K562 (cell line): Measurements from ENCODE around the gene PEX7. TPM values are rescaled to one million over a fixed set of nuclear protein-coding genes. Genes with fewer than 3 reads are reported as not detected.

Experiments used
- DACH1 ChIP-seq: fragments of 450-650 bp; IDR thresholded peaks from 2 replicates; pipeline ENCODE4 v1.6.1; 2018; ENCODE audit not compliant: partially characterized antibody
- ESRRB ChIP-seq: fragments of 250-450 bp; sonication (Bioruptor Pico); IDR thresholded peaks from 2 replicates; pipeline ENCODE4 v1.5.0; 2020; ENCODE audit warnings: mild to moderate bottlenecking, moderate library complexity, borderline replicate concordance
- FOXJ3 ChIP-seq: sonication (generic); formaldehyde crosslinking; IDR thresholded peaks from 2 replicates; pipeline ENCODE4 v1.4.0; 2020; ENCODE audit warnings: mild to moderate bottlenecking, missing genetic modification reagents
- HDAC1 ChIP-seq, 2 experiments: fragments of 450-650 bp; IDR thresholded peaks; 2 replicates each; pipeline ENCODE4 v1.6.1; 2016 to 2017; ENCODE audit warnings: inconsistent platforms in 1 of 2, mild to moderate bottlenecking in 1 of 2, moderate library complexity in 1 of 2
- KLF13 ChIP-seq: fragments of 450-650 bp; IDR thresholded peaks from 2 replicates; pipeline ENCODE4 v1.6.1; 2016; ENCODE audit warnings: missing genetic modification characterization, low read depth, mild to moderate bottlenecking, missing compliant biosample characterization, moderate library complexity, borderline replicate concordance
- NELFE ChIP-seq: IDR thresholded peaks from 2 replicates; pipeline ENCODE4 v1.6.1; 2011; ENCODE audit warnings: mild to moderate bottlenecking; ENCODE audit not compliant: insufficient read depth, insufficient read length
- POLR3G ChIP-seq: IDR thresholded peaks from 2 replicates; pipeline ENCODE4 v1.6.1; 2011; ENCODE audit not compliant: insufficient read length, insufficient replicate concordance; ENCODE audit errors: extremely low read depth
- TCF7L2 ChIP-seq: fragments of 150-350 bp; IDR thresholded peaks from 2 replicates; pipeline ENCODE4 v1.6.1; 2016; ENCODE audit warnings: low read depth, mild to moderate bottlenecking, low read length, moderate library complexity
- ZFPM2 ChIP-seq: fragments of 250-450 bp; sonication (Bioruptor Pico); IDR thresholded peaks from 2 replicates; pipeline ENCODE4 v1.5.1; 2022; ENCODE audit warnings: mild to moderate bottlenecking
- ZNF24 ChIP-seq: fragments of 450-650 bp; IDR thresholded peaks from 2 replicates; pipeline ENCODE4 v1.6.1; 2016
- ZNF253 ChIP-seq: fragments of 250-450 bp; sonication (Bioruptor Pico); conservative IDR thresholded peaks from 2 replicates; pipeline ENCODE4 v1.6.1; 2021; ENCODE audit warnings: mild to moderate bottlenecking
- ZNF347 ChIP-seq: fragments of 450-650 bp; formaldehyde crosslinking; IDR thresholded peaks from 2 replicates; pipeline ENCODE4 v1.4.0; 2020; ENCODE audit warnings: low read depth, mild to moderate bottlenecking, moderate library complexity
- polyA plus RNA-seq, 8 experiments: library from polyadenylated mRNA; depleted of rRNA in 4 of 8; stranded (reverse) in 5 of 8; unstranded in 3 of 8; fragments of >200 nt; fragmentation: Nextera tagmentation in 2 of 8; fragmentation: Illumina TruSeq in 1 of 8; extraction: Ambion mirVana in 2 of 8; extraction: Trizol in 1 of 8; gene quantifications; 2 replicates each; pipeline versions ENCODE4 v1.2.1 to v1.2.3, GENCODE V29; 2011 to 2014; ENCODE audit warnings: inconsistent platforms in 1 of 8, missing spikeins in 1 of 8
- total RNA-seq, 7 experiments: library from RNA; depleted of rRNA in 6 of 7; stranded (reverse); fragments of >200 nt in 6 of 7; fragmentation: Illumina TruSeq in 2 of 7; extraction: Trizol in 2 of 7; gene quantifications; 2 replicates each; pipeline versions ENCODE4 v1.2.1 to v1.2.3, GENCODE V29; 2011 to 2021; ENCODE audit warnings: low replicate concordance in 1 of 7
- TF ChIP-seq, protein P1 (sequence below), 2 experiments: fragments of 450-650 bp; IDR thresholded peaks; 2 replicates each; pipeline ENCODE4 v1.6.1; 2016
- TF ChIP-seq, protein P2 (sequence below): fragments of 250-450 bp; sonication (Bioruptor Pico); IDR thresholded peaks from 2 replicates; pipeline ENCODE4 v1.4.0; 2020; ENCODE audit warnings: mild to moderate bottlenecking, moderate library complexity, borderline replicate concordance
- TF ChIP-seq, protein P3 (sequence below): fragments of 250-450 bp; sonication (Bioruptor Pico); IDR thresholded peaks from 2 replicates; pipeline ENCODE4 v1.5.0; 2022; ENCODE audit warnings: mild to moderate bottlenecking
- TF ChIP-seq, protein P4 (sequence below), 3 experiments: IDR thresholded peaks in 2 of 3; conservative IDR thresholded peaks in 1 of 3; 2 replicates each; pipeline ENCODE4 v1.5.1; 2011 to 2012; ENCODE audit warnings: low read length in 3 of 3, mild to moderate bottlenecking in 3 of 3, control low read depth in 2 of 3, improper control_type of control experiment in 1 of 3, inconsistent platforms in 1 of 3, low read depth in 1 of 3, mixed read lengths in 1 of 3, moderate library complexity in 1 of 3; ENCODE audit not compliant: insufficient read depth in 2 of 3
- TF ChIP-seq, protein P5 (sequence below): fragments of 450-650 bp; IDR thresholded peaks from 2 replicates; pipeline ENCODE4 v1.6.1; 2016; ENCODE audit warnings: antibody characterized with exemption
- TF ChIP-seq, protein P6 (sequence below): sonication (generic); formaldehyde crosslinking; IDR thresholded peaks from 2 replicates; pipeline ENCODE4 v1.8.1; 2023; ENCODE audit warnings: mild to moderate bottlenecking, missing genetic modification reagents, moderate library complexity

The PEX7 gene
- total and polyA plus RNA-seq, 9 of the 15 experiments (the other 6 are each of a cell fraction or from before 2014, with no cell fraction given): 1.6 to 12.9 (median 9.1) TPM

DNA sequence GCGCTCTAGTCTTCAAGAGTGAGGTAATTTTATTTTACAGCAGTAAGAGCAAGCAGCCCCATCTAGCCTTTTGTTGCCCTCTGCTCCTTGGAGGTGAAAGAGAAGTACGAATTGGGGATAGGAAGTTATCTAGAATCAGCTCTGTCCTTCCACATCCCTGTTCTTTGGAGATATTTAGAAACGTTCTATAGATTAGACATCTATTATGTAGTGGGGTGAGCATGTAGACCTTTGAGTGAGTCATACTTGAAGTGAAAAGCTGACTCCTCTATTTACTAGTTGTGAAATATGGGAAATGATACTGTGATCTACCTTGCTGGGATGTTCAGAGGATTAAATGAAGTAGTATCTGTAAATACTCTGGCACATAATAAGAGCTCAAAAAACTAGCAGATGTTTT is 63.7 kb downstream of the PEX7 start (continued):
- TF ChIP-seq, protein P1, sequence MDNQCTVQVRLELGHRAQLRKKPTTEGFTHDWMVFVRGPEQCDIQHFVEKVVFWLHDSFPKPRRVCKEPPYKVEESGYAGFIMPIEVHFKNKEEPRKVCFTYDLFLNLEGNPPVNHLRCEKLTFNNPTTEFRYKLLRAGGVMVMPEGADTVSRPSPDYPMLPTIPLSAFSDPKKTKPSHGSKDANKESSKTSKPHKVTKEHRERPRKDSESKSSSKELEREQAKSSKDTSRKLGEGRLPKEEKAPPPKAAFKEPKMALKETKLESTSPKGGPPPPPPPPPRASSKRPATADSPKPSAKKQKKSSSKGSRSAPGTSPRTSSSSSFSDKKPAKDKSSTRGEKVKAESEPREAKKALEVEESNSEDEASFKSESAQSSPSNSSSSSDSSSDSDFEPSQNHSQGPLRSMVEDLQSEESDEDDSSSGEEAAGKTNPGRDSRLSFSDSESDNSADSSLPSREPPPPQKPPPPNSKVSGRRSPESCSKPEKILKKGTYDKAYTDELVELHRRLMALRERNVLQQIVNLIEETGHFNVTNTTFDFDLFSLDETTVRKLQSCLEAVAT (IDR thresholded peaks at IDR 0.05): no peak
- TF ChIP-seq ESRRB (CRISPR knock-in tag) (no peak), ZNF347 (no peak), NELFE (no peak), ZNF24 (no peak), TCF7L2 (no peak), POLR3G (no peak), FOXJ3 (no peak), ZFPM2 (CRISPR knock-in tag) (no peak), ZNF253 (CRISPR knock-in tag) (no peak), HDAC1 (IDR thresholded peaks at IDR 0.05) (no peak), DACH1 (no peak), KLF13 (tag) (no peak)
- TF ChIP-seq, protein P2, sequence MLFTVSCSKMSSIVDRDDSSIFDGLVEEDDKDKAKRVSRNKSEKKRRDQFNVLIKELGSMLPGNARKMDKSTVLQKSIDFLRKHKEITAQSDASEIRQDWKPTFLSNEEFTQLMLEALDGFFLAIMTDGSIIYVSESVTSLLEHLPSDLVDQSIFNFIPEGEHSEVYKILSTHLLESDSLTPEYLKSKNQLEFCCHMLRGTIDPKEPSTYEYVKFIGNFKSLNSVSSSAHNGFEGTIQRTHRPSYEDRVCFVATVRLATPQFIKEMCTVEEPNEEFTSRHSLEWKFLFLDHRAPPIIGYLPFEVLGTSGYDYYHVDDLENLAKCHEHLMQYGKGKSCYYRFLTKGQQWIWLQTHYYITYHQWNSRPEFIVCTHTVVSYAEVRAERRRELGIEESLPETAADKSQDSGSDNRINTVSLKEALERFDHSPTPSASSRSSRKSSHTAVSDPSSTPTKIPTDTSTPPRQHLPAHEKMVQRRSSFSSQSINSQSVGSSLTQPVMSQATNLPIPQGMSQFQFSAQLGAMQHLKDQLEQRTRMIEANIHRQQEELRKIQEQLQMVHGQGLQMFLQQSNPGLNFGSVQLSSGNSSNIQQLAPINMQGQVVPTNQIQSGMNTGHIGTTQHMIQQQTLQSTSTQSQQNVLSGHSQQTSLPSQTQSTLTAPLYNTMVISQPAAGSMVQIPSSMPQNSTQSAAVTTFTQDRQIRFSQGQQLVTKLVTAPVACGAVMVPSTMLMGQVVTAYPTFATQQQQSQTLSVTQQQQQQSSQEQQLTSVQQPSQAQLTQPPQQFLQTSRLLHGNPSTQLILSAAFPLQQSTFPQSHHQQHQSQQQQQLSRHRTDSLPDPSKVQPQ (CRISPR knock-in tag): no peak
- TF ChIP-seq, protein P3, sequence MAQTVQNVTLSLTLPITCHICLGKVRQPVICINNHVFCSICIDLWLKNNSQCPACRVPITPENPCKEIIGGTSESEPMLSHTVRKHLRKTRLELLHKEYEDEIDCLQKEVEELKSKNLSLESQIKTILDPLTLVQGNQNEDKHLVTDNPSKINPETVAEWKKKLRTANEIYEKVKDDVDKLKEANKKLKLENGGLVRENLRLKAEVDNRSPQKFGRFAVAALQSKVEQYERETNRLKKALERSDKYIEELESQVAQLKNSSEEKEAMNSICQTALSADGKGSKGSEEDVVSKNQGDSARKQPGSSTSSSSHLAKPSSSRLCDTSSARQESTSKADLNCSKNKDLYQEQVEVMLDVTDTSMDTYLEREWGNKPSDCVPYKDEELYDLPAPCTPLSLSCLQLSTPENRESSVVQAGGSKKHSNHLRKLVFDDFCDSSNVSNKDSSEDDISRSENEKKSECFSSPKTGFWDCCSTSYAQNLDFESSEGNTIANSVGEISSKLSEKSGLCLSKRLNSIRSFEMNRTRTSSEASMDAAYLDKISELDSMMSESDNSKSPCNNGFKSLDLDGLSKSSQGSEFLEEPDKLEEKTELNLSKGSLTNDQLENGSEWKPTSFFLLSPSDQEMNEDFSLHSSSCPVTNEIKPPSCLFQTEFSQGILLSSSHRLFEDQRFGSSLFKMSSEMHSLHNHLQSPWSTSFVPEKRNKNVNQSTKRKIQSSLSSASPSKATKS (CRISPR knock-in tag): no peak
- TF ChIP-seq, protein P4, sequence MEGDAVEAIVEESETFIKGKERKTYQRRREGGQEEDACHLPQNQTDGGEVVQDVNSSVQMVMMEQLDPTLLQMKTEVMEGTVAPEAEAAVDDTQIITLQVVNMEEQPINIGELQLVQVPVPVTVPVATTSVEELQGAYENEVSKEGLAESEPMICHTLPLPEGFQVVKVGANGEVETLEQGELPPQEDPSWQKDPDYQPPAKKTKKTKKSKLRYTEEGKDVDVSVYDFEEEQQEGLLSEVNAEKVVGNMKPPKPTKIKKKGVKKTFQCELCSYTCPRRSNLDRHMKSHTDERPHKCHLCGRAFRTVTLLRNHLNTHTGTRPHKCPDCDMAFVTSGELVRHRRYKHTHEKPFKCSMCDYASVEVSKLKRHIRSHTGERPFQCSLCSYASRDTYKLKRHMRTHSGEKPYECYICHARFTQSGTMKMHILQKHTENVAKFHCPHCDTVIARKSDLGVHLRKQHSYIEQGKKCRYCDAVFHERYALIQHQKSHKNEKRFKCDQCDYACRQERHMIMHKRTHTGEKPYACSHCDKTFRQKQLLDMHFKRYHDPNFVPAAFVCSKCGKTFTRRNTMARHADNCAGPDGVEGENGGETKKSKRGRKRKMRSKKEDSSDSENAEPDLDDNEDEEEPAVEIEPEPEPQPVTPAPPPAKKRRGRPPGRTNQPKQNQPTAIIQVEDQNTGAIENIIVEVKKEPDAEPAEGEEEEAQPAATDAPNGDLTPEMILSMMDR (IDR thresholded peaks at IDR 0.05 in 2 of 3, conservative IDR thresholded peaks at IDR 0.05 in 1 of 3; ENCODE audit: insufficient read depth in 2 of 3, low read depth in 1 of 3, low read length in 3 of 3): no peak
- TF ChIP-seq, protein P5, sequence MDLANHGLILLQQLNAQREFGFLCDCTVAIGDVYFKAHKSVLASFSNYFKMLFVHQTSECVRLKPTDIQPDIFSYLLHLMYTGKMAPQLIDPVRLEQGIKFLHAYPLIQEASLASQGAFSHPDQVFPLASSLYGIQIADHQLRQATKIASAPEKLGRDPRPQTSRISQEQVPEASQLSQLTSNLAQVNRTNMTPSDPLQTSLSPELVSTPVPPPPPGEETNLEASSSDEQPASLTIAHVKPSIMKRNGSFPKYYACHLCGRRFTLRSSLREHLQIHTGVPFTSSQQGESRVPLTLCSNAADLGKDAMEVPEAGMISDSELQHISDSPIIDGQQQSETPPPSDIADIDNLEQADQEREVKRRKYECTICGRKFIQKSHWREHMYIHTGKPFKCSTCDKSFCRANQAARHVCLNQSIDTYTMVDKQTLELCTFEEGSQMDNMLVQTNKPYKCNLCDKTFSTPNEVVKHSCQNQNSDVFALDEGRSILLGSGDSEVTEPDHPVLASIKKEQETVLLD: no peak
- TF ChIP-seq, protein P6, sequence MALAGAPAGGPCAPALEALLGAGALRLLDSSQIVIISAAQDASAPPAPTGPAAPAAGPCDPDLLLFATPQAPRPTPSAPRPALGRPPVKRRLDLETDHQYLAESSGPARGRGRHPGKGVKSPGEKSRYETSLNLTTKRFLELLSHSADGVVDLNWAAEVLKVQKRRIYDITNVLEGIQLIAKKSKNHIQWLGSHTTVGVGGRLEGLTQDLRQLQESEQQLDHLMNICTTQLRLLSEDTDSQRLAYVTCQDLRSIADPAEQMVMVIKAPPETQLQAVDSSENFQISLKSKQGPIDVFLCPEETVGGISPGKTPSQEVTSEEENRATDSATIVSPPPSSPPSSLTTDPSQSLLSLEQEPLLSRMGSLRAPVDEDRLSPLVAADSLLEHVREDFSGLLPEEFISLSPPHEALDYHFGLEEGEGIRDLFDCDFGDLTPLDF: no peak
